ENCODE data around the gene ANKRD11.

The ANKRD11 gene

GRCh38 chr16:89233678-89234490 is 256.5 kb downstream of the ANKRD11 start:
- no peak for DNase-seq (ENCODE audit: low read depth)
- no peak for TF ChIP-seq CTCF (IDR thresholded peaks at IDR 0.05; ENCODE audit: control insufficient read depth, insufficient read depth, low read depth, low read length, missing control alignments)
- no peak overlapping the region for H3K4me3 ChIP-seq (ENCODE audit: control insufficient read depth, low read depth, low read length)

- DNase-seq (ENCODE audit: low read depth): no peak
- no peak overlapping the region for H3K4me3 ChIP-seq (ENCODE audit: control insufficient read depth, low read depth, low read length)
- no peak for TF ChIP-seq CTCF (IDR thresholded peaks at IDR 0.05; ENCODE audit: control insufficient read depth, insufficient read depth, low read depth, low read length, missing control alignments)
Observed at GRCh38 chr16:89232107-89232506, 258.3 kb downstream of the ANKRD11 start.

- no peak overlapping the region for H3K4me3 ChIP-seq (ENCODE audit: control insufficient read depth, low read depth, low read length)
- DNase-seq (ENCODE audit: low read depth): no peak
- no peak for TF ChIP-seq CTCF (IDR thresholded peaks at IDR 0.05; ENCODE audit: control insufficient read depth, insufficient read depth, low read depth, low read length, missing control alignments)
Observed at GRCh38 chr16:89230255-89230654, 260.1 kb downstream of the ANKRD11 start.

GRCh38 chr16:89224665-89225064 is 265.7 kb downstream of the ANKRD11 start:
- TF ChIP-seq CTCF (IDR thresholded peaks at IDR 0.05; ENCODE audit: control insufficient read depth, insufficient read depth, low read depth, low read length, missing control alignments): no peak
- no peak for DNase-seq (ENCODE audit: low read depth)
- no peak overlapping the region for H3K4me3 ChIP-seq (ENCODE audit: control insufficient read depth, low read depth, low read length)

GRCh38 chr16:89222931-89223330 is 267.4 kb downstream of the ANKRD11 start:
- no peak overlapping the region for H3K4me3 ChIP-seq (ENCODE audit: control insufficient read depth, low read depth, low read length)
- no peak for DNase-seq (ENCODE audit: low read depth)
- TF ChIP-seq CTCF (IDR thresholded peaks at IDR 0.05; ENCODE audit: control insufficient read depth, insufficient read depth, low read depth, low read length, missing control alignments): no peak

- no peak for TF ChIP-seq CTCF (IDR thresholded peaks at IDR 0.05; ENCODE audit: control insufficient read depth, insufficient read depth, low read depth, low read length, missing control alignments)
- H3K4me3 ChIP-seq (ENCODE audit: control insufficient read depth, low read depth, low read length): no peak overlapping the region
- DNase-seq (ENCODE audit: low read depth): no peak
Observed at GRCh38 chr16:89221604-89222003, 268.8 kb downstream of the ANKRD11 start.

Data from AG09309 (cell line).